ENCODE data around the gene IKZF2.

- TF ChIP-seq EZH2 (IDR thresholded peaks at IDR 0.05; ENCODE audit: low read length, unreplicated experiment) (no peak), CTCF (conservative IDR thresholded peaks at IDR 0.05; ENCODE audit: low read depth, low read length) (no peak), EZH2phosphoT487 (IDR thresholded peaks at IDR 0.05; ENCODE audit: borderline replicate concordance, low read length) (no peak)
Observed at GRCh38 chr2:213162516-213163118, 11.2 kb upstream of the IKZF2 start.

All from PC-3 (cell line).